KMS-11 (cell line): Measurements from ENCODE around the gene TADA3.

ENCODE experiments used
- H2AFZ ChIP-seq: fragments of 200-600 bp; sonication (generic); 2 replicates; pipeline ENCODE4 v1.6.1; 2016; ENCODE audit warnings: antibody characterized with exemption, mixed run types, low read depth
- H3K27ac ChIP-seq: fragments of 200-600 bp; sonication (generic); 2 replicates; pipeline ENCODE4 v1.6.1; 2016; ENCODE audit warnings: mild to moderate bottlenecking, mixed run types
- H3K27me3 ChIP-seq: fragments of 200-600 bp; sonication (generic); 2 replicates; pipeline ENCODE4 v1.6.1; 2017; ENCODE audit warnings: mild to moderate bottlenecking, low read depth, mixed run types, moderate library complexity; ENCODE audit not compliant: insufficient read depth
- H3K36me3 ChIP-seq: fragments of 200-600 bp; sonication (generic); 2 replicates; pipeline ENCODE4 v1.6.1; 2017; ENCODE audit warnings: mild to moderate bottlenecking, mixed run types; ENCODE audit not compliant: insufficient read depth
- H3K4me1 ChIP-seq: fragments of 200-600 bp; sonication (generic); 2 replicates; pipeline ENCODE4 v1.6.1; 2016; ENCODE audit warnings: mild to moderate bottlenecking, low read depth, mixed run types; ENCODE audit not compliant: poor library complexity, severe bottlenecking
- H3K4me2 ChIP-seq: fragments of 200-600 bp; sonication (generic); 2 replicates; pipeline ENCODE4 v1.7.0; 2016; ENCODE audit warnings: mild to moderate bottlenecking, mixed run types
- H3K4me3 ChIP-seq: fragments of 200-600 bp; sonication (generic); IDR thresholded peaks from 2 replicates; pipeline ENCODE4 v1.6.1; 2017; ENCODE audit warnings: low read depth, low read length, mixed read lengths; ENCODE audit not compliant: insufficient read depth
- H3K79me2 ChIP-seq: fragments of 200-600 bp; sonication (generic); 2 replicates; pipeline ENCODE4 v1.6.1; 2016; ENCODE audit warnings: low read depth, mixed run types; ENCODE audit not compliant: insufficient read depth
- H3K9ac ChIP-seq: fragments of 200-600 bp; sonication (generic); 2 replicates; pipeline ENCODE4 v1.6.1; 2016; ENCODE audit warnings: mild to moderate bottlenecking, mixed run types
- H4K20me1 ChIP-seq: fragments of 200-600 bp; sonication (generic); 2 replicates; pipeline ENCODE4 v1.6.1; 2016; ENCODE audit warnings: mild to moderate bottlenecking, mixed run types; ENCODE audit not compliant: insufficient read depth
- TF ChIP-seq, protein P1 (sequence below): fragments of 200-600 bp; sonication (generic); conservative IDR thresholded peaks from 2 replicates; pipeline ENCODE4 v1.6.1; 2017; ENCODE audit warnings: low read depth, mild to moderate bottlenecking, antibody characterized with exemption, low read length, moderate library complexity, mixed read lengths

Gene TADA3, protein sequence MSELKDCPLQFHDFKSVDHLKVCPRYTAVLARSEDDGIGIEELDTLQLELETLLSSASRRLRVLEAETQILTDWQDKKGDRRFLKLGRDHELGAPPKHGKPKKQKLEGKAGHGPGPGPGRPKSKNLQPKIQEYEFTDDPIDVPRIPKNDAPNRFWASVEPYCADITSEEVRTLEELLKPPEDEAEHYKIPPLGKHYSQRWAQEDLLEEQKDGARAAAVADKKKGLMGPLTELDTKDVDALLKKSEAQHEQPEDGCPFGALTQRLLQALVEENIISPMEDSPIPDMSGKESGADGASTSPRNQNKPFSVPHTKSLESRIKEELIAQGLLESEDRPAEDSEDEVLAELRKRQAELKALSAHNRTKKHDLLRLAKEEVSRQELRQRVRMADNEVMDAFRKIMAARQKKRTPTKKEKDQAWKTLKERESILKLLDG

DNA sequence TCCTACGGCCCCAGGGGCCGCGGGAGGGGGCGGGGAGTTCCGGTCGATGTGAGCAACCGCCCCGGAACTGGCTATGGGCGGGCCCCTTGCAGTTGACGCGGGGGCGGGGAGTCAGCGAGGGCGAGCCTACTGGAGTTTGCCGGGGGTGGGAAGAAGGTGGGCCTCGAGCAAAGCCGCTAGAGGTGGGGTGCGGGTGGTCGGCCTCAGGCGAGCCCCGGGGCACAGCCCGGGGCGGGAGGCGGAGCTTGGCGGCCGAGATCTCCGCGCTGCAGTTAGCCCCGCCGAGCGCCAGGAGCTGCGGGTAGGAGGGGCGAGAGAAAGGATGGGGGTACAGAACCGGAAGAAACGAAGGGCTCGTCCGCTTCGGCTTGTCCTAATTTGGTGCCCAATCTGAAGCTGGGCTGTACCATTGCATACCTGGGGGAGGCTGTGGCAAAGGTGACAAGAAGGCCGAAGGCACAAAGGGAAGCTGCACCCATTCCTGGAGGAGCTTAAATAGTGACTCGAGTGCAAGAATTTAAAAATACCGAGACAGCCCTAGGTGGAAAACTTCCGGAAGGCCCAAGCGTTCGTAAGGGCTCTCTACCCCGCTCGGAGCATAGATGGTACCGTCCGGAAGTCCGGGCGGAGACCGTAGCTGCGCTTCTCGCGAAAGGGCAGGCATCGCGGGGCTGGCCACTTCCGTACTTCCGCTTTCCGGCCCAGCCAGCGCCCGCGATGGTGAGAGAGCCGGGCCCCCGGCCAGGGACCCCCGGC, at the start of gene TADA3, which contains the start of gene ARPC4:
TADA3 (minus strand) TSS at position 69 of the 756 bp plus-strand sequence. CDS start 1,007 bp downstream, outside the sequence.
ARPC4 (plus strand) TSS at position 678 of the 756 bp plus-strand sequence; CDS start at position 718, 40 bp downstream.
- H3K36me3 ChIP-seq: no peaks in the 10 kb centered on the region
- TF ChIP-seq, protein P1, sequence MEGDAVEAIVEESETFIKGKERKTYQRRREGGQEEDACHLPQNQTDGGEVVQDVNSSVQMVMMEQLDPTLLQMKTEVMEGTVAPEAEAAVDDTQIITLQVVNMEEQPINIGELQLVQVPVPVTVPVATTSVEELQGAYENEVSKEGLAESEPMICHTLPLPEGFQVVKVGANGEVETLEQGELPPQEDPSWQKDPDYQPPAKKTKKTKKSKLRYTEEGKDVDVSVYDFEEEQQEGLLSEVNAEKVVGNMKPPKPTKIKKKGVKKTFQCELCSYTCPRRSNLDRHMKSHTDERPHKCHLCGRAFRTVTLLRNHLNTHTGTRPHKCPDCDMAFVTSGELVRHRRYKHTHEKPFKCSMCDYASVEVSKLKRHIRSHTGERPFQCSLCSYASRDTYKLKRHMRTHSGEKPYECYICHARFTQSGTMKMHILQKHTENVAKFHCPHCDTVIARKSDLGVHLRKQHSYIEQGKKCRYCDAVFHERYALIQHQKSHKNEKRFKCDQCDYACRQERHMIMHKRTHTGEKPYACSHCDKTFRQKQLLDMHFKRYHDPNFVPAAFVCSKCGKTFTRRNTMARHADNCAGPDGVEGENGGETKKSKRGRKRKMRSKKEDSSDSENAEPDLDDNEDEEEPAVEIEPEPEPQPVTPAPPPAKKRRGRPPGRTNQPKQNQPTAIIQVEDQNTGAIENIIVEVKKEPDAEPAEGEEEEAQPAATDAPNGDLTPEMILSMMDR: no peak
- peak within 1 kb of the TSS; percentile 92 for H3K9ac ChIP-seq
- H3K79me2 ChIP-seq: peaks cover 30% of the 10 kb centered on the region
- H3K4me3 ChIP-seq: no peak within 1 kb of the TSS
- H3K4me2 ChIP-seq: peak within 1 kb of the TSS; percentile 76
- H3K27ac ChIP-seq: peak within 1 kb of the TSS; percentile 96
- H4K20me1 ChIP-seq: no peaks in the 10 kb centered on the region
- peak within 1 kb of the TSS; percentile 61; the same call in 1 of the 2 replicates for H2AFZ ChIP-seq
- peaks cover 7% of the 10 kb centered on the region for H3K4me1 ChIP-seq
- no peaks in the 10 kb centered on the region for H3K27me3 ChIP-seq

DNA sequence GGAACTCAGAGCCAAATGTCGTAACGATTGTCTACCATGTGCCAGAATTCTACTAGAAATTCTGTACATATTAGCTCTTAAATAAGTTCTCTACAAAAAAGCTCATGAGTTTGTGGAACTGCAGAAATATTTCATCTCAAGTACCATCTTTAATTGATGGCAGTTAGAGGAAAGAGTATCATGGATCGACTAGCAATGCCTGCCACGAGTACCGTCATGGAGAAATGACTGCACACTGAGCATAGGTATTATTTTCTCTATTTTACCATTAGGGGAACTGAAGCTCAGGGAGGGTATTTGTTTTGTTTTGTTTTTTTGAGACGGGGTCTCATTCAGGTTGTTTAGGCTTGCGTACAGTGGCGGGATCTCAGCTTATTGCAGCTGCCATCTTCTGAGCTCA, 48.7 kb upstream of the TADA3 start:
- H3K4me1 ChIP-seq: no peaks in the 10 kb centered on the region
- H3K27me3 ChIP-seq: no peaks in the 10 kb centered on the region
- H3K27ac ChIP-seq: no peak overlapping the region
- H3K9ac ChIP-seq: no peak overlapping the region
- H4K20me1 ChIP-seq: no peaks in the 10 kb centered on the region
- H3K4me3 ChIP-seq: no peak overlapping the region
- H3K79me2 ChIP-seq: no peaks in the 10 kb centered on the region
- no peak overlapping the region for H3K4me2 ChIP-seq
- TF ChIP-seq, protein P1: no peak
- H3K36me3 ChIP-seq: no peaks in the 10 kb centered on the region
- H2AFZ ChIP-seq: no peak overlapping the region

DNA sequence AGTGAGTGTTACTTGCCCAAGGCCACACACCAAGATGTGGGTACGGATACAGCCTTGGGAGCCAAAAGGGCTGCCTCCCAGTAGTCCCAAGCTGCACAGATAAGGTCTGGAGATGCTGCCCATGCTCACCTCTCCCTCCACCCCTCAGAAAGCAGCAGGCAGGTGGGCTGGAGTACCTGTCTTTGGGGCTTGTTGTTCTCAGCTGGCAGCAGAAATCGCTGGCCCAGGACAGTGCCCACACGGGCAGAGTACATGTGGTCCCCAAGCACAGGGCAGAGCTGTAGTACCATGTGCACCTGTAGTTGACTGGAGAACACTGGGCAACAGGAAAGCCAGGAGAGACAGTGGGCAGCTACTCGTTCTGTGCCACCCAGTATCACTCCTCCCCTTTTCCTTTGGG, 46.6 kb upstream of the TADA3 start:
- H2AFZ ChIP-seq: no peak overlapping the region
- TF ChIP-seq, protein P1: no peak
- no peaks in the 10 kb centered on the region for H4K20me1 ChIP-seq
- H3K4me2 ChIP-seq: no peak overlapping the region
- H3K9ac ChIP-seq: no peak overlapping the region
- H3K4me3 ChIP-seq: no peak overlapping the region
- H3K27ac ChIP-seq: no peak overlapping the region
- no peaks in the 10 kb centered on the region for H3K27me3 ChIP-seq
- H3K4me1 ChIP-seq: no peaks in the 10 kb centered on the region
- no peaks in the 10 kb centered on the region for H3K36me3 ChIP-seq
- H3K79me2 ChIP-seq: no peaks in the 10 kb centered on the region

DNA sequence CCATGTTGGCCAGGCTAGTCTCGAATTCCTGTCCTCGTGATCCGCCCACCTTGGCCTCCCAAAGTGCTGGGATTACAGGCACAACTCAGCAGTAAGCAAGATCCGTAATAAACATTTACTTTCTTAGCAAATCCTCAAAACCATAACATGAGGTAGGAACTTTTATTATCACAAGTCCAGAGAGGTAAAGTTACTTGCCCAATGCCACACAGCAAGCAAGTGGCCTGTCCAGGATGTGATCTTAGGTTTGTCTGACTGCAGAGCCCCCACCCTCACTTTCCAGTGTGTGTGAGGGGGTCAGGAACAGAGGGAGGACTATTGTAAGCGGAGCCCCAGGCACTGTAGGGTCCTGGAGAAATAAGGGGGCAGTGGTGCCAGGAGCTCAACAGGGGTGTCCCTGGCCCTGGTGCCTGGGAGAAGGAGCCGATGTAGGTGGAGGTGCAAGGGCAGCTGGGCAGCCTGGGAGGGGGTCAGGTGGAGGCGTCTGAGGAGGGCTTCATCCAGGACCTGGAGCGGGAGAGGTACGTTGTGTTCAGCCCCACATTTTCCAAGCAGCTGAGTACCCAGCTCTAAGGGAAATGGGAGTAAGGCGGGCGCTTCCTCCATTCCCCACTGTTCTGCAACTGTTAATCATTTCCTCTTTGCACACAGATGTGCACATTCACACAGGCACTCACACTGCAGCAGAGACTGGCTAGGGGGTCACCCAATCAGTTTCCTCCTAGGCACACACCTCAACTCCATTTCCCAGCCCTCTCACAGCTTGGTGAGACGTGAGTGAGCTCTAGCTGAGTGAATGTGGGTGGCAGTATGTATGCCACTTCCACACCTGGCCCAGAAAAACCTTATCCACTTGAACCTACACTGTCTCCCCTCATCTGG, 45.7 kb upstream of the TADA3 start:
- TF ChIP-seq, protein P1: no peak
- Histone ChIP-seq H3K27me3 (no peaks in the 10 kb centered on the region), H3K4me2 (no peak overlapping the region), H3K9ac (no peak overlapping the region), H4K20me1 (no peaks in the 10 kb centered on the region), H3K36me3 (no peaks in the 10 kb centered on the region), H3K4me1 (no peaks in the 10 kb centered on the region), H3K79me2 (no peaks in the 10 kb centered on the region), H3K4me3 (no peak overlapping the region), H2AFZ (no peak overlapping the region), H3K27ac (no peak overlapping the region)
